ENCODE measurements around the gene GGA1.

Gene GGA1

GRCh38 chr22:37674248-37674647, 65.6 kb downstream of the GGA1 start:
- H3K9me3 ChIP-seq (ENCODE audit: low read length): no peaks in the 10 kb centered on the region

GRCh38 chr22:37674951-37675929, 66.6 kb downstream of the GGA1 start, which contains the start of gene LGALS1:
Gene LGALS1 (plus strand): TSS chr22:37675636. CDS start chr22:37675703, 67 bp downstream.
- Histone ChIP-seq H3K9me3 (ENCODE audit: low read length) (no peaks in the 10 kb centered on the region), H3K4me1 (ENCODE audit: insufficient read depth, low read length) (peaks cover 15% of the 10 kb centered on the region), H2AFZ (ENCODE audit: low read depth, low read length) (peak within 1 kb of the TSS; percentile 84), H3K27me3 (ENCODE audit: insufficient read depth, low read length) (no peaks in the 10 kb centered on the region), H3K4me3 (ENCODE audit: low read length) (peak within 1 kb of the TSS; percentile 54), H3K36me3 (ENCODE audit: insufficient read depth, low read length) (no peaks in the 10 kb centered on the region)

More at GRCh38 chr22:37674248-37674647, 65.6 kb downstream of the GGA1 start:
- no peaks in the 10 kb centered on the region for H3K27me3 ChIP-seq (ENCODE audit: insufficient read depth, low read length)
- H2AFZ ChIP-seq (ENCODE audit: low read depth, low read length): no peak overlapping the region
- H3K4me1 ChIP-seq (ENCODE audit: insufficient read depth, low read length): peaks cover 15% of the 10 kb centered on the region
- no peak overlapping the region for H3K4me3 ChIP-seq (ENCODE audit: low read length)
- peaks cover 3% of the 10 kb centered on the region for H3K36me3 ChIP-seq (ENCODE audit: insufficient read depth, low read length)

GRCh38 chr22:37675930-37676735, 67.5 kb downstream of the GGA1 start:
- Histone ChIP-seq H3K9me3 (ENCODE audit: low read length) (no peaks in the 10 kb centered on the region), H3K27me3 (ENCODE audit: insufficient read depth, low read length) (no peaks in the 10 kb centered on the region), H2AFZ (ENCODE audit: low read depth, low read length) (peak overlapping the region; percentile 84), H3K4me3 (ENCODE audit: low read length) (peak overlapping the region; percentile 54), H3K4me1 (ENCODE audit: insufficient read depth, low read length) (peaks cover 15% of the 10 kb centered on the region), H3K36me3 (ENCODE audit: insufficient read depth, low read length) (no peaks in the 10 kb centered on the region)

GRCh38 chr22:37676736-37677492, 68.3 kb downstream of the GGA1 start:
- Histone ChIP-seq H3K4me3 (ENCODE audit: low read length) (peak overlapping the region; percentile 54), H3K9me3 (ENCODE audit: low read length) (no peaks in the 10 kb centered on the region), H2AFZ (ENCODE audit: low read depth, low read length) (peak overlapping the region; percentile 84)

GRCh38 chr22:37677493-37677974, 68.9 kb downstream of the GGA1 start:
- Histone ChIP-seq H3K36me3 (ENCODE audit: insufficient read depth, low read length) (no peaks in the 10 kb centered on the region), H3K4me1 (ENCODE audit: insufficient read depth, low read length) (peaks cover 15% of the 10 kb centered on the region), H3K4me3 (ENCODE audit: low read length) (peak overlapping the region; percentile 54), H3K27me3 (ENCODE audit: insufficient read depth, low read length) (no peaks in the 10 kb centered on the region), H3K9me3 (ENCODE audit: low read length) (no peaks in the 10 kb centered on the region), H2AFZ (ENCODE audit: low read depth, low read length) (peak overlapping the region; percentile 84)

More at GRCh38 chr22:37676736-37677492, 68.3 kb downstream of the GGA1 start:
- Histone ChIP-seq H3K36me3 (ENCODE audit: insufficient read depth, low read length) (no peaks in the 10 kb centered on the region), H3K27me3 (ENCODE audit: insufficient read depth, low read length) (no peaks in the 10 kb centered on the region), H3K4me1 (ENCODE audit: insufficient read depth, low read length) (peaks cover 15% of the 10 kb centered on the region)

GRCh38 chr22:37678372-37678771, 69.7 kb downstream of the GGA1 start:
- no peaks in the 10 kb centered on the region for H3K27me3 ChIP-seq (ENCODE audit: insufficient read depth, low read length)
- no peaks in the 10 kb centered on the region for H3K36me3 ChIP-seq (ENCODE audit: insufficient read depth, low read length)
- H3K4me1 ChIP-seq (ENCODE audit: insufficient read depth, low read length): peaks cover 15% of the 10 kb centered on the region
- no peak overlapping the region for H3K4me3 ChIP-seq (ENCODE audit: low read length)
- no peak overlapping the region for H2AFZ ChIP-seq (ENCODE audit: low read depth, low read length)
- no peaks in the 10 kb centered on the region for H3K9me3 ChIP-seq (ENCODE audit: low read length)

- no peaks in the 10 kb centered on the region for H3K9me3 ChIP-seq (ENCODE audit: low read length)
- H3K4me3 ChIP-seq (ENCODE audit: low read length): no peak overlapping the region
- no peaks in the 10 kb centered on the region for H3K36me3 ChIP-seq (ENCODE audit: insufficient read depth, low read length)
- peaks cover 15% of the 10 kb centered on the region for H3K4me1 ChIP-seq (ENCODE audit: insufficient read depth, low read length)
- no peak overlapping the region for H2AFZ ChIP-seq (ENCODE audit: low read depth, low read length)
- no peaks in the 10 kb centered on the region for H3K27me3 ChIP-seq (ENCODE audit: insufficient read depth, low read length)
Observed at GRCh38 chr22:37679670-37680069, 71.0 kb downstream of the GGA1 start.

GRCh38 chr22:37680191-37680851, 71.7 kb downstream of the GGA1 start:
- Histone ChIP-seq H2AFZ (ENCODE audit: low read depth, low read length) (no peak overlapping the region), H3K36me3 (ENCODE audit: insufficient read depth, low read length) (no peaks in the 10 kb centered on the region), H3K4me3 (ENCODE audit: low read length) (no peak overlapping the region), H3K9me3 (ENCODE audit: low read length) (no peaks in the 10 kb centered on the region), H3K4me1 (ENCODE audit: insufficient read depth, low read length) (peaks cover 13% of the 10 kb centered on the region), H3K27me3 (ENCODE audit: insufficient read depth, low read length) (no peaks in the 10 kb centered on the region)

GRCh38 chr22:37681001-37681424, 72.4 kb downstream of the GGA1 start:
- H3K4me3 ChIP-seq (ENCODE audit: low read length): no peak overlapping the region
- H3K4me1 ChIP-seq (ENCODE audit: insufficient read depth, low read length): peaks cover 13% of the 10 kb centered on the region
- H3K27me3 ChIP-seq (ENCODE audit: insufficient read depth, low read length): no peaks in the 10 kb centered on the region
- H2AFZ ChIP-seq (ENCODE audit: low read depth, low read length): no peak overlapping the region
- no peaks in the 10 kb centered on the region for H3K9me3 ChIP-seq (ENCODE audit: low read length)
- no peaks in the 10 kb centered on the region for H3K36me3 ChIP-seq (ENCODE audit: insufficient read depth, low read length)

GRCh38 chr22:37681556-37682049, 73.0 kb downstream of the GGA1 start:
- Histone ChIP-seq H3K4me3 (ENCODE audit: low read length) (no peak overlapping the region), H3K27me3 (ENCODE audit: insufficient read depth, low read length) (no peaks in the 10 kb centered on the region), H3K36me3 (ENCODE audit: insufficient read depth, low read length) (no peaks in the 10 kb centered on the region), H2AFZ (ENCODE audit: low read depth, low read length) (no peak overlapping the region), H3K9me3 (ENCODE audit: low read length) (no peaks in the 10 kb centered on the region), H3K4me1 (ENCODE audit: insufficient read depth, low read length) (peaks cover 7% of the 10 kb centered on the region)
